ENCODE measurements around the gene ZNF212.

Gene ZNF212

DNA sequence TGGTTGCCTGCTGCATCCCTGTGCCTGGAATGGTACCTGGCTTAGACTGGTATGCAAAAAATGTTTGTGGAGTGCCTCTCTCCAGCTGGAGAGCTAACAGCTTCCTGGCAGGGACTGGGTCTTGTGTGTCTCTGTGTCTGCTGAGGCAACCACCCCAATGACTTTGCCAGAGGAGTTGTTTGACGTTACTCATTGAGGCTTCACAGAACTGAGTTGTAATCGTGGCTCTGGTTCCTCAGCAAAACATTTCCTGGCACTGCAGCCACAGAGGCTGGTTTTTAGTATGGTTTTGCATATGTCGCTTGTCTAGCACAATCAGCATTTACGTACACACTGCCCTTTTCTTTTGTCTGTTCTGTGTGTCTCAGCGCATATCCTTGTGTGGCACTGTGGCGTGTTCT, 36.6 kb upstream of the ZNF212 start:
- no peak overlapping the region for H3K27ac ChIP-seq (ENCODE audit: low read depth, low read length)
- peaks cover 15% of the 10 kb centered on the region for H3K4me1 ChIP-seq (ENCODE audit: control insufficient read depth, insufficient read depth, low read length, unreplicated experiment)
- peaks cover 56% of the 10 kb centered on the region for H3K36me3 ChIP-seq (ENCODE audit: insufficient read depth, low read length)
- H3K4me3 ChIP-seq (ENCODE audit: low read depth, low read length), result no peak overlapping the region
- H3K79me2 ChIP-seq (ENCODE audit: control insufficient read depth, insufficient read depth, low read length, unreplicated experiment), result peaks cover 38% of the 10 kb centered on the region
- no peaks in the 10 kb centered on the region for H3K27me3 ChIP-seq (ENCODE audit: insufficient read depth, low read length)
- H2AFZ ChIP-seq (ENCODE audit: low read length, unreplicated experiment), result no peak overlapping the region

- Histone ChIP-seq H3K27ac (ENCODE audit: low read depth, low read length) (no peak overlapping the region), H3K36me3 (ENCODE audit: insufficient read depth, low read length) (peaks cover 50% of the 10 kb centered on the region), H2AFZ (ENCODE audit: low read length, unreplicated experiment) (no peak overlapping the region), H3K79me2 (ENCODE audit: control insufficient read depth, insufficient read depth, low read length, unreplicated experiment) (peaks cover 19% of the 10 kb centered on the region), H3K4me1 (ENCODE audit: control insufficient read depth, insufficient read depth, low read length, unreplicated experiment) (peaks cover 4% of the 10 kb centered on the region), H3K4me3 (ENCODE audit: low read depth, low read length) (no peak overlapping the region), H3K27me3 (ENCODE audit: insufficient read depth, low read length) (no peaks in the 10 kb centered on the region)
Observed at GRCh38 chr7:149205690-149206381, 33.6 kb upstream of the ZNF212 start.

GRCh38 chr7:149207324-149208035, 32.0 kb upstream of the ZNF212 start:
- Histone ChIP-seq H3K79me2 (ENCODE audit: control insufficient read depth, insufficient read depth, low read length, unreplicated experiment) (peaks cover 11% of the 10 kb centered on the region), H3K36me3 (ENCODE audit: insufficient read depth, low read length) (peaks cover 53% of the 10 kb centered on the region), H3K4me1 (ENCODE audit: control insufficient read depth, insufficient read depth, low read length, unreplicated experiment) (peaks cover 4% of the 10 kb centered on the region), H3K27me3 (ENCODE audit: insufficient read depth, low read length) (no peaks in the 10 kb centered on the region), H3K4me3 (ENCODE audit: low read depth, low read length) (no peak overlapping the region), H2AFZ (ENCODE audit: low read length, unreplicated experiment) (no peak overlapping the region), H3K27ac (ENCODE audit: low read depth, low read length) (no peak overlapping the region)

DNA sequence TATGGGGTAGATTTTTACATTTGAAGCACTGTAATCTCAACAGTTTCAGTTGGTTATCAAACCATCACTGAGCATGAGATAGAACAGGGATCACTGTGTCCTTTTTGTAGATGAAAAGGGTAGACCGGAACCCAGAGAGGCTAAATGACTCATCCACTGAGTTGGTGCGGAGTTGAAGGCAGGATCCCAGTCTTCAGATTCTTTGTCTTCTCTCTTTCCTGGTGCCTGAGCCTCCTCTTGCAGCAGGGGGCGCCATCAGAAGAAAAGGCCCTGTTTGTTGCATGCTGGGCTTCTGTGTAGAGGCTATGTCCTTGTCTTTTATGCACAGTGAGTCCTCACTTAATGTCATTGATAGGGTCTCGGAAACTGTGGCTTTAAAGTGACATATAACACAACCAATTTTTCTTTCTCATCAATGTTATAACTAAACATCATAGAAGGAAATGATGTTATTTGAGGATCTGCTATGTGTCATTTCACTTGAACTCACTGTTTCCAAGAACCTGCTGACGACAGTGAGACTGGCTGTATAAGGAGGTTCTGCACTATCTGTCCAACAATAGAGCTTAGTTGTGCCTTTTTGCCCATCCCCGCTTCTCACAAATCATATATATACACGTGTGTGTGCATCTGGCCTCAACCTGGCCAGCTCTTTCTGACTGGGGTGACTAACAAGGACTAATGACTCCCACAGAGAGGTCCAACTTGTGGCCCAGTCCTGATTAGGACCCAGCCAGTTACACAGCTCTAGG, 29.8 kb upstream of the ZNF212 start:
- no peak overlapping the region for H2AFZ ChIP-seq (ENCODE audit: low read length, unreplicated experiment)
- peak overlapping the region; percentile 29; the same call in 1 of the 2 replicates for H3K27ac ChIP-seq (ENCODE audit: low read depth, low read length)
- H3K36me3 ChIP-seq (ENCODE audit: insufficient read depth, low read length), result peaks cover 50% of the 10 kb centered on the region

GRCh38 chr7:149210551-149210950, 28.9 kb upstream of the ZNF212 start:
- H2AFZ ChIP-seq (ENCODE audit: low read length, unreplicated experiment), result no peak overlapping the region
- no peak overlapping the region for H3K27ac ChIP-seq (ENCODE audit: low read depth, low read length)
- H3K36me3 ChIP-seq (ENCODE audit: insufficient read depth, low read length), result peaks cover 54% of the 10 kb centered on the region
- no peak overlapping the region for H3K4me3 ChIP-seq (ENCODE audit: low read depth, low read length)
- H3K27me3 ChIP-seq (ENCODE audit: insufficient read depth, low read length), result no peaks in the 10 kb centered on the region
- peaks cover 4% of the 10 kb centered on the region for H3K4me1 ChIP-seq (ENCODE audit: control insufficient read depth, insufficient read depth, low read length, unreplicated experiment)
- H3K79me2 ChIP-seq (ENCODE audit: control insufficient read depth, insufficient read depth, low read length, unreplicated experiment), result peaks cover 1% of the 10 kb centered on the region

More for the DNA sequence above, 29.8 kb upstream of the ZNF212 start:
- Histone ChIP-seq H3K79me2 (ENCODE audit: control insufficient read depth, insufficient read depth, low read length, unreplicated experiment) (no peaks in the 10 kb centered on the region), H3K4me1 (ENCODE audit: control insufficient read depth, insufficient read depth, low read length, unreplicated experiment) (peaks cover 4% of the 10 kb centered on the region), H3K27me3 (ENCODE audit: insufficient read depth, low read length) (no peaks in the 10 kb centered on the region), H3K4me3 (ENCODE audit: low read depth, low read length) (no peak overlapping the region)

DNA sequence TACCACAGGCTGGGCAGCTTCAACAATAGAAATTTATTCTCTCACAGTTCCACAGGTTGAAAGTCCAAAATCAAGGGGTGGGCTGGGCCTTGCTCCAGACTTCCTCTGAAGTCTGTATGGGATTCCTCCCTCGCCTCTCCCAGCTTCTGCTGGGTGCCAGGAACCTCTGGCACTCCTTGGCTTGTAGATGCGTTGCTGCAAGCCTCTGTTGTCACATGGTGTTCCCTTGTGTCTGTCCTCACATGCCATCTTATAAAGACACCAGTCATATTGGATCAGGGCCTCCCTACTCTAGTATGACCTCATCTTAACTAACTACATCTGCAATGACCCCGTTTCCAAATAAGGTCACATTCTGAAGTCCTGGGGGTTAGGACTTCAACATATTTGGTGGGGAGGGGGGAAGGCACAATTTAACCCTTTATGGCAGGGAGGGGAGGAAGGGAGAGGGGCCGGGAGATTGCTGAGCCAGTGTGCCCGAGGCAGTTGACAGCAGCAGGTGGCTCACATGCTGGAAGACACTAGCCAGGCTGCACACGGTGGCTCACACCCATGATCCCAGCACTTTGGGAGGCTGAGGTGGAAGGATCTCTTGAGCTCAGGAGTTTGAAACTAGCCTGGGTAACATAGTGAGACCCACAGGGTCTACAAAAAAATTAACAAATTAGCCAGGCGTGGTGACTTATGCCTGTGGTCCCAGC, 25.3 kb upstream of the ZNF212 start:
- Histone ChIP-seq H3K79me2 (ENCODE audit: control insufficient read depth, insufficient read depth, low read length, unreplicated experiment) (peaks cover 3% of the 10 kb centered on the region), H2AFZ (ENCODE audit: low read length, unreplicated experiment) (no peak overlapping the region), H3K36me3 (ENCODE audit: insufficient read depth, low read length) (peaks cover 55% of the 10 kb centered on the region), H3K27ac (ENCODE audit: low read depth, low read length) (no peak overlapping the region), H3K27me3 (ENCODE audit: insufficient read depth, low read length) (no peaks in the 10 kb centered on the region), H3K4me3 (ENCODE audit: low read depth, low read length) (no peak overlapping the region), H3K4me1 (ENCODE audit: control insufficient read depth, insufficient read depth, low read length, unreplicated experiment) (peaks cover 3% of the 10 kb centered on the region)

DNA sequence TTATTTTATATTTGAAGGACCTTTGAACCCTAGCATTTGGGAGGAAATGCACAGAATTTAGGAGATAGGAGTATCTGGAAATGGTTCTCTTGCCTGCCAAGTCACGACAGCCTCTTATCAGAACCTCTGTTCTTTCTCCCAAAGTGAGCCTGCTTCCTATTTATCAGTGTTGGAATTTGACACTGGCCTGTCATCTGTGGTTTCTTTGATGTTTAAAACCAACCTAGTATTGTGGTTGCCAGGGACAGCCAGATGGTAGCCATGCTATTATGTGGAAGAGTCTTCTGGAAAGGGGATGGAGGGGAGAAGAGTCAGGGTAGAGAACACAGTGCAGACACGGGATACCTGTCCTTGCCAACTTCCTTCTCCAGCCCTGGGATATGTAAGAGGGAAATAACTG, 23.0 kb upstream of the ZNF212 start:
- Histone ChIP-seq H3K36me3 (ENCODE audit: insufficient read depth, low read length) (peaks cover 44% of the 10 kb centered on the region), H2AFZ (ENCODE audit: low read length, unreplicated experiment) (no peak overlapping the region), H3K79me2 (ENCODE audit: control insufficient read depth, insufficient read depth, low read length, unreplicated experiment) (peaks cover 3% of the 10 kb centered on the region), H3K27ac (ENCODE audit: low read depth, low read length) (no peak overlapping the region), H3K27me3 (ENCODE audit: insufficient read depth, low read length) (no peaks in the 10 kb centered on the region), H3K4me1 (ENCODE audit: control insufficient read depth, insufficient read depth, low read length, unreplicated experiment) (no peaks in the 10 kb centered on the region), H3K4me3 (ENCODE audit: low read depth, low read length) (no peak overlapping the region)

DNA sequence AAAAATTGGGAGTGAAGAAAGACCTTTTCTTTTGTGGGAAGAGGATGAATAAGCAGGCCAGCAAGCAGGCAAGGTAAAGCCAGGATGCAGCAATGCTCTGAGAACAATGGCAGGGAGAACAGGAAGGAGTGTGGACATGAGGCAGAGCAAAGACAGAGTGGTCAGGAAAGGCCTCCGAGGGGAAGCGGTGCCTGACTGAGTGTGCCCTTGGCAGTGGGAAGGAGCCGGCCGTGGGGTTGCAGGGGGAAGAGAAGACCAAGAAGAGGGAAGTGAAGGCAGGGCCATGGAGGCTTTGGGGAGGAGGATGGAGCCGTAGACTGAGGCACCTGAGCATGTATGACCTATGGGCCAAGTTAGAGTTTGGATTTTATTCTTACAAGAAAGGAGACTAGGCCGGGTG, 21.9 kb upstream of the ZNF212 start:
- H3K4me3 ChIP-seq (ENCODE audit: low read depth, low read length), result no peak overlapping the region
- H3K27me3 ChIP-seq (ENCODE audit: insufficient read depth, low read length), result no peaks in the 10 kb centered on the region
- no peaks in the 10 kb centered on the region for H3K4me1 ChIP-seq (ENCODE audit: control insufficient read depth, insufficient read depth, low read length, unreplicated experiment)
- no peak overlapping the region for H3K27ac ChIP-seq (ENCODE audit: low read depth, low read length)
- peaks cover 3% of the 10 kb centered on the region for H3K79me2 ChIP-seq (ENCODE audit: control insufficient read depth, insufficient read depth, low read length, unreplicated experiment)
- H3K36me3 ChIP-seq (ENCODE audit: insufficient read depth, low read length), result peaks cover 42% of the 10 kb centered on the region; the same call in 1 of the 2 replicates
- H2AFZ ChIP-seq (ENCODE audit: low read length, unreplicated experiment), result no peak overlapping the region

DNA sequence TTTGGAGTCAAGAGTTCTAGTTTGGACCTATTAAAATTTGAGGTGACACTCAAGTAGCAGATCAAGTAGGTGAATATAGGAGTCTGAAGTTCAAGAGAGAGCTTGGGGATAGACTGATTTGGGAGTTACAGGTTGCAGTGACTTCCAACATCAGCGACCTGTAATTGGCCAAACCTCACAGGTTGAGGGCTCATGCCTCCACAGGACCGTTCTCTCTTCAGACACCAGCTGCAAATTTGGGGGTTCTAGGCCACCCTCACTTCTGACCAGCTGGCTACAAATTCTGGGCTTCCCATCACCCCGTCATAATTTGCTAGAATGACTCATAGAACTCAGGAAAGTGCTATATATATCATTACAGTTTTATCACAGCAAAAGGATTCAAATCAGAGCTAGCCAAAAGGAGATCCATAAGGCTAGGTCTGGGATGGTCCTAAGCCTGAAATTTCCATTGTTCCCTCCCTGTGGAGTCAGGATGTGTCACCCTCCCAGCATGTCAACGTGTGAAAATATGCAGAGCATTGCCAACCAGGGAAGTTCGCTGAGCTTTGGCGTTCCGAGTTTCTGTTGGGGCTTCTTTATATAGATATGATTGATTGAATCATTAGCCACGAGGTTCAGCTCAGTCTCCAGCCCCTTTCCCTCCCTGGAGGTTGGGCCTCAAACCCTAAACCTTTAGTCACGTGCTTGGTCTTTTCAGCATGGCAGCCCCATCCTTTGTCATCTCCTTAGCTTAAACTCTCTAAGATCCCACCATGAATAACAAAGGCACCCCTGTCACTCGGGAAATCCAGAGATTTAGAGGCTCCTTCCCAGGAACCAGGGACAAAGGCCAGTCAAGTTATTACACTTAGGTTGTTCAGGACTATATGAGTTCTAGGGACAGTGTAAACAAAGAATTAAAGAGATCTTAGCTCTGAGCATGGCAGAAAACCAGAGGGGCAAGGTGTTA, 20.7 kb upstream of the ZNF212 start:
- no peak overlapping the region for H3K27ac ChIP-seq (ENCODE audit: low read depth, low read length)

More for the DNA sequence above, 20.7 kb upstream of the ZNF212 start:
- Histone ChIP-seq H3K4me1 (ENCODE audit: control insufficient read depth, insufficient read depth, low read length, unreplicated experiment) (no peaks in the 10 kb centered on the region), H3K79me2 (ENCODE audit: control insufficient read depth, insufficient read depth, low read length, unreplicated experiment) (peaks cover 3% of the 10 kb centered on the region), H2AFZ (ENCODE audit: low read length, unreplicated experiment) (no peak overlapping the region), H3K4me3 (ENCODE audit: low read depth, low read length) (no peak overlapping the region), H3K36me3 (ENCODE audit: insufficient read depth, low read length) (peaks cover 35% of the 10 kb centered on the region; the same call in 1 of the 2 replicates), H3K27me3 (ENCODE audit: insufficient read depth, low read length) (no peaks in the 10 kb centered on the region)
